ENCODE results near the gene PGPEP1.

DNA sequence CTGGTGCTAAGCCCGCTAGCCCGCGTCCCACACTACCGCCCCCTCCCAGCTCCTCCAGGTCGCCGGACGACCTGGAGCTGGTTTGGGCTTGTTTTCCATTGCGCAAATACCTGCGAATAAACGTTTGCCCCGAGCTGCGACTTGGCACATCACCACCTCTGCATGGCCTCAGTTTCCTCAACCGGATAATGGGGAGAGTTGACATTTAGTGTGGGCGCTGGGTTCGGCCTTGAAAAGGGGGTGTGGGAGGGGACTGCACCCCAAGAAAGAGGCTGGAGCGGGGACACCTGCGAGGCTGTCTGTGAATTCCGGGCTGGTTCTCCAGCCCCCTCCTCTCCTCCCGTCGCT, 48.0 kb upstream of the PGPEP1 start:
- TF ChIP-seq, protein P1, sequence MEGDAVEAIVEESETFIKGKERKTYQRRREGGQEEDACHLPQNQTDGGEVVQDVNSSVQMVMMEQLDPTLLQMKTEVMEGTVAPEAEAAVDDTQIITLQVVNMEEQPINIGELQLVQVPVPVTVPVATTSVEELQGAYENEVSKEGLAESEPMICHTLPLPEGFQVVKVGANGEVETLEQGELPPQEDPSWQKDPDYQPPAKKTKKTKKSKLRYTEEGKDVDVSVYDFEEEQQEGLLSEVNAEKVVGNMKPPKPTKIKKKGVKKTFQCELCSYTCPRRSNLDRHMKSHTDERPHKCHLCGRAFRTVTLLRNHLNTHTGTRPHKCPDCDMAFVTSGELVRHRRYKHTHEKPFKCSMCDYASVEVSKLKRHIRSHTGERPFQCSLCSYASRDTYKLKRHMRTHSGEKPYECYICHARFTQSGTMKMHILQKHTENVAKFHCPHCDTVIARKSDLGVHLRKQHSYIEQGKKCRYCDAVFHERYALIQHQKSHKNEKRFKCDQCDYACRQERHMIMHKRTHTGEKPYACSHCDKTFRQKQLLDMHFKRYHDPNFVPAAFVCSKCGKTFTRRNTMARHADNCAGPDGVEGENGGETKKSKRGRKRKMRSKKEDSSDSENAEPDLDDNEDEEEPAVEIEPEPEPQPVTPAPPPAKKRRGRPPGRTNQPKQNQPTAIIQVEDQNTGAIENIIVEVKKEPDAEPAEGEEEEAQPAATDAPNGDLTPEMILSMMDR (IDR thresholded peaks at IDR 0.05; ENCODE audit: low read depth, low read length), result no peak
- no peak for TF ChIP-seq EZH2phosphoT487 (IDR thresholded peaks at IDR 0.05; ENCODE audit: low read depth)
